HG02840 (cell line): ENCODE results near the gene PRSS38.

Experiments used
- ATAC-seq: cut with Tn5 transposase; IDR thresholded peaks from one replicate; pipeline ENCODE4 v1.9.1; 2021; ENCODE audit warnings: mild to moderate bottlenecking, moderate library complexity, moderate number of reproducible peaks; ENCODE audit not compliant: unreplicated experiment, low FRiP score

PRSS38 gene

GRCh38 chr1:227893949-227894721 is 78.7 kb downstream of the PRSS38 start:
- no peak for ATAC-seq

- ATAC-seq, result no peak
Observed at GRCh38 chr1:227894831-227895451, 79.5 kb downstream of the PRSS38 start.
